ENCODE results near the gene MRC2. TPM values are rescaled to one million over a fixed set of nuclear protein-coding genes. Genes with fewer than 3 reads are reported as not detected.

Gene MRC2
- total and polyA plus RNA-seq, 2 donors, result 45.1 to 206 TPM

GRCh38 chr17:62666061-62666800 is 38.8 kb downstream of the MRC2 start:
- H3K4me1 ChIP-seq (ENCODE audit: insufficient read depth), result no peaks in the 10 kb centered on the region
- H3K4me3 ChIP-seq (ENCODE audit: low read depth, low read length), result no peak overlapping the region
- WGBS, result 88% methylated on average over 30 of the region's 30 CpGs
- no peak for DNase-seq (ENCODE audit: extremely low spot score)
- H3K27ac ChIP-seq (ENCODE audit: low read depth), result no peak overlapping the region
- no peaks in the 10 kb centered on the region for H3K36me3 ChIP-seq (ENCODE audit: insufficient read depth)

- no peaks in the 10 kb centered on the region for H3K4me1 ChIP-seq (ENCODE audit: insufficient read depth)
- WGBS, result 95% methylated on average over 40 of the region's 40 CpGs
- H3K36me3 ChIP-seq (ENCODE audit: insufficient read depth), result no peaks in the 10 kb centered on the region
- H3K27ac ChIP-seq (ENCODE audit: low read depth), result no peak overlapping the region
- DNase-seq (ENCODE audit: extremely low spot score), result no peak
- H3K4me3 ChIP-seq (ENCODE audit: low read depth, low read length), result no peak overlapping the region
These were observed 39.5 kb downstream of the MRC2 start for GRCh38 chr17:62666801-62667591.

- no peaks in the 10 kb centered on the region for H3K4me1 ChIP-seq (ENCODE audit: insufficient read depth)
- 83% methylated on average over 10 of the region's 10 CpGs for WGBS
- H3K27ac ChIP-seq (ENCODE audit: low read depth), result no peak overlapping the region
- no peaks in the 10 kb centered on the region for H3K36me3 ChIP-seq (ENCODE audit: insufficient read depth)
- no peak for DNase-seq (ENCODE audit: extremely low spot score)
- H3K4me3 ChIP-seq (ENCODE audit: low read depth, low read length), result no peak overlapping the region
These were observed 40.8 kb downstream of the MRC2 start for GRCh38 chr17:62668091-62668804.

GRCh38 chr17:62670202-62670821 is 42.8 kb downstream of the MRC2 start:
- no peak overlapping the region for H3K27ac ChIP-seq (ENCODE audit: low read depth)
- H3K36me3 ChIP-seq (ENCODE audit: insufficient read depth), result no peaks in the 10 kb centered on the region
- H3K4me3 ChIP-seq (ENCODE audit: low read depth, low read length), result no peak overlapping the region
- no peaks in the 10 kb centered on the region for H3K4me1 ChIP-seq (ENCODE audit: insufficient read depth)
- WGBS, result 81% methylated on average over 24 of the region's 24 CpGs
- DNase-seq (ENCODE audit: extremely low spot score), result peak; percentile 67

GRCh38 chr17:62671553-62671952 is 44.1 kb downstream of the MRC2 start:
- Histone ChIP-seq H3K27ac (ENCODE audit: low read depth) (no peak overlapping the region), H3K36me3 (ENCODE audit: insufficient read depth) (peaks cover 1% of the 10 kb centered on the region), H3K4me3 (ENCODE audit: low read depth, low read length) (no peak overlapping the region), H3K4me1 (ENCODE audit: insufficient read depth) (no peaks in the 10 kb centered on the region)
- WGBS, result 71% methylated on average over 14 of the region's 14 CpGs
- DNase-seq (ENCODE audit: extremely low spot score), result no peak

GRCh38 chr17:62672957-62673356 is 45.5 kb downstream of the MRC2 start:
- no peaks in the 10 kb centered on the region for H3K4me1 ChIP-seq (ENCODE audit: insufficient read depth)
- WGBS, result 94% methylated on average over 4 of the region's 4 CpGs
- peaks cover 1% of the 10 kb centered on the region for H3K36me3 ChIP-seq (ENCODE audit: insufficient read depth)
- DNase-seq (ENCODE audit: extremely low spot score), result no peak
- no peak overlapping the region for H3K27ac ChIP-seq (ENCODE audit: low read depth)
- H3K4me3 ChIP-seq (ENCODE audit: low read depth, low read length), result no peak overlapping the region

- H3K27ac ChIP-seq (ENCODE audit: low read depth), result no peak overlapping the region
These were observed 46.3 kb downstream of the MRC2 start for GRCh38 chr17:62673614-62674362.

GRCh38 chr17:62674363-62674739 is 46.9 kb downstream of the MRC2 start:
- Histone ChIP-seq H3K4me1 (ENCODE audit: insufficient read depth) (no peaks in the 10 kb centered on the region), H3K27ac (ENCODE audit: low read depth) (no peak overlapping the region), H3K36me3 (ENCODE audit: insufficient read depth) (peaks cover 1% of the 10 kb centered on the region), H3K4me3 (ENCODE audit: low read depth, low read length) (no peak overlapping the region)
- no peak for DNase-seq (ENCODE audit: extremely low spot score)
- 69% methylated on average over 6 of the region's 6 CpGs for whole genome bisulfite sequencing

More at GRCh38 chr17:62673614-62674362, 46.3 kb downstream of the MRC2 start:
- Histone ChIP-seq H3K4me3 (ENCODE audit: low read depth, low read length) (no peak overlapping the region), H3K36me3 (ENCODE audit: insufficient read depth) (peaks cover 1% of the 10 kb centered on the region), H3K4me1 (ENCODE audit: insufficient read depth) (no peaks in the 10 kb centered on the region)
- no peak for DNase-seq (ENCODE audit: extremely low spot score)
- WGBS, result 80% methylated on average over 20 of the region's 20 CpGs

- DNase-seq (ENCODE audit: extremely low spot score), result no peak
- WGBS, result 82% methylated on average over 3 of the region's 3 CpGs
- Histone ChIP-seq H3K36me3 (ENCODE audit: insufficient read depth) (peaks cover 1% of the 10 kb centered on the region), H3K4me3 (ENCODE audit: low read depth, low read length) (no peak overlapping the region), H3K4me1 (ENCODE audit: insufficient read depth) (no peaks in the 10 kb centered on the region), H3K27ac (ENCODE audit: low read depth) (no peak overlapping the region)
These were observed 47.4 kb downstream of the MRC2 start for GRCh38 chr17:62674841-62675240.

- H3K4me3 ChIP-seq (ENCODE audit: low read depth, low read length), result no peak overlapping the region
- no peak for DNase-seq (ENCODE audit: extremely low spot score)
- peaks cover 1% of the 10 kb centered on the region for H3K36me3 ChIP-seq (ENCODE audit: insufficient read depth)
- H3K27ac ChIP-seq (ENCODE audit: low read depth), result no peak overlapping the region
- WGBS, result 64% methylated on average over 12 of the region's 12 CpGs
- H3K4me1 ChIP-seq (ENCODE audit: insufficient read depth), result no peaks in the 10 kb centered on the region
These were observed 47.8 kb downstream of the MRC2 start for GRCh38 chr17:62675260-62675659.

GRCh38 chr17:62675701-62676100 is 48.2 kb downstream of the MRC2 start:
- WGBS, result 92% methylated on average over 4 of the region's 4 CpGs
- H3K27ac ChIP-seq (ENCODE audit: low read depth), result no peak overlapping the region

GRCh38 chr17:62676231-62676943 is 48.9 kb downstream of the MRC2 start:
- no peak for DNase-seq (ENCODE audit: extremely low spot score)
- WGBS, result 95% methylated on average over 16 of the region's 16 CpGs

More at GRCh38 chr17:62675701-62676100, 48.2 kb downstream of the MRC2 start:
- Histone ChIP-seq H3K36me3 (ENCODE audit: insufficient read depth) (peaks cover 1% of the 10 kb centered on the region), H3K4me1 (ENCODE audit: insufficient read depth) (no peaks in the 10 kb centered on the region), H3K4me3 (ENCODE audit: low read depth, low read length) (no peak overlapping the region)
- no peak for DNase-seq (ENCODE audit: extremely low spot score)

More at GRCh38 chr17:62676231-62676943, 48.9 kb downstream of the MRC2 start:
- Histone ChIP-seq H3K4me3 (ENCODE audit: low read depth, low read length) (no peak overlapping the region), H3K27ac (ENCODE audit: low read depth) (no peak overlapping the region), H3K36me3 (ENCODE audit: insufficient read depth) (peaks cover 1% of the 10 kb centered on the region), H3K4me1 (ENCODE audit: insufficient read depth) (no peaks in the 10 kb centered on the region)
